Ishikawa (cell line): ENCODE data around the gene MCF2L2.

Source experiments
- CEBPB ChIP-seq: IDR thresholded peaks from 2 replicates; pipeline ENCODE4 v1.6.1; 2012
- CREB1 ChIP-seq: IDR thresholded peaks from 2 replicates; pipeline ENCODE4 v1.6.1; 2012; ENCODE audit warnings: low read depth
- EGR1 ChIP-seq: IDR thresholded peaks from 2 replicates; pipeline ENCODE4 v1.6.1; 2012
- EP300 ChIP-seq: IDR thresholded peaks from 2 replicates; pipeline ENCODE4 v1.6.1; 2012; ENCODE audit warnings: borderline replicate concordance
- FOXM1 ChIP-seq: IDR thresholded peaks from 2 replicates; pipeline ENCODE4 v1.6.1; 2012; ENCODE audit warnings: low read depth, borderline replicate concordance
- MAX ChIP-seq: IDR thresholded peaks from 2 replicates; pipeline ENCODE4 v1.6.1; 2012
- NFIC ChIP-seq: IDR thresholded peaks from 2 replicates; pipeline ENCODE4 v1.6.1; 2012
- RAD21 ChIP-seq: IDR thresholded peaks from 2 replicates; pipeline ENCODE4 v1.6.1; 2012; ENCODE audit warnings: low read depth
- REST ChIP-seq: IDR thresholded peaks from 2 replicates; pipeline ENCODE4 v1.6.1; 2012; ENCODE audit warnings: low read depth, mild to moderate bottlenecking
- TAF1 ChIP-seq: IDR thresholded peaks from 2 replicates; pipeline ENCODE4 v1.6.1; 2012; ENCODE audit warnings: low read depth, mild to moderate bottlenecking
- TCF12 ChIP-seq: IDR thresholded peaks from 2 replicates; pipeline ENCODE4 v1.6.1; 2012; ENCODE audit warnings: low read depth
- USF1 ChIP-seq: IDR thresholded peaks from 2 replicates; pipeline ENCODE4 v1.6.1; 2012
- ZBTB7A ChIP-seq: IDR thresholded peaks from 2 replicates; pipeline ENCODE4 v1.6.1; 2012; ENCODE audit warnings: low read depth

GRCh38 chr3:183477801-183478456 is 49.5 kb upstream of the MCF2L2 start:
- TF ChIP-seq CREB1 (no peak), REST (no peak), NFIC (no peak), RAD21 (no peak), TCF12 (no peak), EGR1 (no peak), ZBTB7A (no peak), CEBPB (no peak), EP300 (no peak), TAF1 (no peak), FOXM1 (no peak), USF1 (no peak), MAX (no peak)
